GM19099 (cell line): Measurements from ENCODE around the gene LRRC36.

ENCODE experiments used
- POLR2A ChIP-seq: IDR thresholded peaks from 3 replicates; pipeline ENCODE4 v1.6.1; 2011; ENCODE audit warnings: low read depth; ENCODE audit not compliant: insufficient read length; ENCODE audit errors: extremely low read depth

Gene LRRC36, protein sequence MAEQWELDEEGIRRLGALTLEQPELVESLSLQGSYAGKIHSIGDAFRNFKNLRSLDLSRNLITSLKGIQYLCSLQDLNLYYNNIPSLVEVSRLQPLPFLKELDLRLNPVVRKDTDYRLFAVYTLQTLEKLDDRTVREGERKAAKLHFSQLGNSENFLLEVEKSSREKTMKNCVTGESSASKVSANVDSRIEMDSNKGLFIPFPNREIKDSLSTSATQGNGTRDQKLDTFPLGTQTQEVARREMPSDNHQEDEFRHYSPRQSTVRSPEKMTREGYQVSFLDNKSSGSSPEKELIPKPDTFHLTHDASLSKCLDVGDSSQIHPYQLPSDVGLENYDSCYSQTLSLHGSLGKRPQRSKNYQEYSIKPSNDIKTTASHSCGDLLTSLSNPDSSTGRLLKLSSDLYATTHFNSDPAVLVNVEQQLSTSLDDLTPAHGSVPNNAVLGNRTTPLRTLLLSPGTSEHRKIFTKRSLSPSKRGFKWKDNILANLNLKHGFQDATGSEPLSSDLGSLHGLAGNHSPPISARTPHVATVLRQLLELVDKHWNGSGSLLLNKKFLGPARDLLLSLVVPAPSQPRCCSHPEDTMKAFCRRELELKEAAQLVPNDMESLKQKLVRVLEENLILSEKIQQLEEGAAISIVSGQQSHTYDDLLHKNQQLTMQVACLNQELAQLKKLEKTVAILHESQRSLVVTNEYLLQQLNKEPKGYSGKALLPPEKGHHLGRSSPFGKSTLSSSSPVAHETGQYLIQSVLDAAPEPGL

DNA sequence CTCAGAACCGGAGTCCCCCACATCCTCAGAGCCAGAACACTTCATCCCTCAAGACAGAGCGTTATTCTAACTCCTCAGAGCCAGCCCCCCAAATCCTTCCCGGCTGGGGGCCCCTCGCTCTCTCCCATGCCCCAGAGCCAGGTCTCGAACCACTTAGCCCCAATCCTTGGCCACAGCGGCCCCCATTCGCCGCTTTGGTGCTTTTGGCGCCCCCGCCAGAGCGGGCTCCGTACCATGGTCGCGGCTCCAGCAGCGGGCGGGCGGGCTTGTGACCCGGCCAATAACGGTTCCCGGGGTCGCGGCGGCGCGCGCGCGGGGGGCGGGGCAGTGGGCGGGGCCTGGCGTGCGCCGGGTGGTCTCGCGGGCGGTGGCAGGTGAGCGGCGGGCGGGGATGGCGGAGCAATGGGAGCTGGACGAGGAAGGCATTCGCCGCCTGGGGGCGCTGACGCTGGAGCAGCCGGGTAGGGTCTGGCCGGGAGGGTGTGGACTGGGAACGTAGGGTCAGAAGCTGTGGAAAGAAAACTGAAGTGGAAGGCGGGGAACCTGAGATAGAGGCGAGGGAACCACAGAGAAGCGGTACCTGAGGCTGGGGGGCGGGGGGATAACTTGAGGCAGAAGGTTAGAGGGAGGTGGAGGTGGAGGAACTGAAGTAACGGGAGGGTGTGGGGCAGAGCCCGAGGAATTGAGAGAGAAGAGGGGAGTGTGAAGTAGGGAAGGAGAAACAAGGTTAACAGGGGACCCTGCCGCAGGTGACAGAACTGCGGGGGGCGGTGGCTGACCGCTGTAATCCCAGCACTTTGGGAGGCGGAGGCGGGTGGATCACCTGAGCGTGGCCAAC, at the start of gene LRRC36, which contains the start of gene KCTD19:
LRRC36 (plus strand) TSS at position 344 of the 838 bp plus-strand sequence; CDS start at position 392, 48 bp downstream.
KCTD19 (minus strand) TSS at position 270 of the 838 bp plus-strand sequence; CDS start at position 236, 34 bp downstream.
- TF ChIP-seq POLR2A: peak; percentile 49

GRCh38 chr16:67277294-67277998, 49.2 kb upstream of the LRRC36 start:
- no peak for TF ChIP-seq POLR2A

- TF ChIP-seq POLR2A: no peak
These were observed 48.4 kb upstream of the LRRC36 start for GRCh38 chr16:67277999-67278772.

DNA sequence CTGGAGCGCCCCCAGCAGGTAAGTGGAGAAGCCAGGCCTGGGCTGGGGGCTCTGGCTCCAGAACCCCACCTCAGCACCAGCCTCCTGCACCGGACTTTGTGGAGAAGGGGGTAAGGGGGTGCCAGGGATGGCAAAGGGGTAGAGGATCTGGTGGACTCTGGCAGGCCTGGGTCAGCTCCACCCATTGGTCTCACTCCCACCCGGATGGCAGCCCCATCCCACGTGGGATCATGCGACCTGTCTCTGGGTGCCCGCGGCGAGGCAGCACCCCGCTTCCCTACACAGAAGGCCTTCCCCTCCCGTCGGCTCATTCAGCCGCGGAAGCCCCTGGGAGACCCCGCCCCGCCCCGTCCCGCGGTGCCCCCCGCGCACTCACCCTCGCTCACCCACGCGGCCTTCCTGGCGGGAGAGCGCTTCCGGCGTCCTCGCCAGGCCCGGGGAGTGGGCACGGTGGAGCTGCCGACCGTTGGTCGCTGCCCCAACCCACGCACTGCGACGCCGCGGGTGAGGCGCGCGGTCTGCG, 47.8 kb upstream of the LRRC36 start:
- no peak for TF ChIP-seq POLR2A

DNA sequence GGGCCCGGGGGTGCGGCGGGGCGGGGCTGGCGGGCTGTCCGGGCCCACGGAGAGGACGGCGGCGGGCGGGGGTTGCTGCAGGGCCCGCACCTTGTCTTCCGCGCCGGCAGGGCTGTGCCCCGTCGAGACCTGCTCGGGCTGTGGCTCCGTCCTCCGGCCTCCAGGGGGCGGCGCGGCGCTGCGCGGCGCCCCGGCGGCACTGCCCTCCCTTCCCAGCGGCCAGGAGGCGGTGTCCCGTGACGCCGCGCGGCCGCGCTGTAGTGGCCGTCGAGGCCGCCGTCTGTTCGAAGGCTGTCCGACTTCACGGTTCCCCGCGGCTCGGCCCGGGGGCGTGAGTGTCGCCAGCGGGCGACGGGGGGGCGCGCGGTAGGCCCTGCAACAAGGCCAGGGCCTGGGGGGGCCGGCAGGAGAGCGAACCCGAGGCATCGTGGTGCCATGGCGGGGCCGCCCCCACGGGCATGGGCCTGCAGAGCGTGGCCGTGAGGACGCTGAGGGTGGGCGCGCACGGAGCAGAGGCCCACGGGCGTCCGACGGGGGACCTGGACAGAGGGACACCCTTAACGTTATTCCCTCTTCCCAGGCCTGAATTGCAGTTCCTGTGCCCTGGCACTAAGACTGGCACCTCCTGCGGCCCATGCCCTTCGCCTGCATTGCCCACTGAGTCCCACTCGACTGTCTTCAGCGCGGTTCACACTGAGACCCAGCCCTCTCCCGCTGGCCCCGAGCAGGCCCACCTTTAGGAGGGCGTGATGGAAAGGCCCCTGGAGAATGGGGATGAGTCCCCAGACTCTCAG, 47.1 kb upstream of the LRRC36 start, which contains the start of gene PLEKHG4:
PLEKHG4 (plus strand) TSS at position 237 of the 794 bp plus-strand sequence; CDS start at position 750, 513 bp downstream.
- TF ChIP-seq POLR2A: no peak

DNA sequence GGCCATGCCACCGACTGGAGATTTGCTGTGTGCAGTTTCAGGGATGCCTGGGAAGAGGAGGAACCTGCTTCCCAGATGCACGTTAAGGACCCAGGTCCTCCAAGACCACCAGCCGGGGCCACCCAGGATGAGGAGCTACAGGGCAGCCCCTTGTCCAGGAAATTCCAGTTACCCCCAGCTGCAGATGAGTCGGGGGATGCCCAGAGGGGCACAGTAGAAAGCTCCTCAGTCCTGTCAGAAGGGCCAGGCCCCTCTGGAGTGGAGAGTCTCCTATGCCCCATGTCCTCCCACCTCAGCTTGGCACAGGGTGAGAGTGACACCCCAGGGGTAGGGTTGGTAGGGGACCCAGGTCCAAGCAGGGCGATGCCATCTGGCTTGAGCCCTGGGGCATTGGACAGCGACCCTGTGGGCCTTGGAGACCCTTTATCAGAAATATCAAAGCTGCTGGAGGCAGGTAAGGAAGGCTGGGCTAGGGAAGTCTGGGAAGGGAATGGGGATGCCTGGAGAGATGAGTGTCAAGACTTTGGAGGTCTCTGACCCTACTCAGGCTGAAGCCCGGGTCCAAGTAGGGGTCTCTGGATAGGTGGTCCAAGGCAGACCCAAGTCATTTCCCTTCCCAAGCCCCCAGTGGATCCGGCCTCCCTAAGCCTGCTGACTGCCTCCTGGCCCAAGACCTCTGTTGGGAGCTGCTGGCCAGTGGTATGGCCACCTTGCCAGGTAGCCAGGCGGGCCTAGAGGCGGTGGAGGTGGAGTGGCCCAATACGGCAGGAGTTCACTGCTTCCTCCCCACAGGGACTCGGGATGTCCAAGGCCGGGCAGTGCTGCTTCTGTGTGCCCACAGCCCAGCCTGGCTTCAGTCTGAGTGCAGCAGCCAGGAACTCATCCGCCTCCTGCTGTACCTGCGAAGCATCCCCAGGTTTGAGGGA, 46.3 kb upstream of the LRRC36 start:
- no peak for TF ChIP-seq POLR2A

GRCh38 chr16:67281536-67282446, 44.8 kb upstream of the LRRC36 start:
- no peak for TF ChIP-seq POLR2A

GRCh38 chr16:67282447-67282805, 44.2 kb upstream of the LRRC36 start:
- TF ChIP-seq POLR2A: no peak

GRCh38 chr16:67283039-67283825, 43.4 kb upstream of the LRRC36 start:
- TF ChIP-seq POLR2A: no peak

- TF ChIP-seq POLR2A: no peak
These were observed 42.6 kb upstream of the LRRC36 start for GRCh38 chr16:67283826-67284555.
